IPS DF 19.7 (cell line): ENCODE results near the gene UCP1.
"Not testable (repeated sequence)": the region's sequence is repeated elsewhere in the genome, so short reads cannot be mapped to it uniquely, and the experiment has no call there.

Source experiments
- DNase-seq: peaks from one replicate; pipeline ENCODE4 v3.0.0-alpha.2; 2013; ENCODE audit warnings: low read depth, low spot score

The UCP1 gene

GRCh38 chr4:140533951-140534480 is 34.7 kb downstream of the UCP1 start:
- DNase-seq: no peak

- no peak for DNase-seq
Observed at GRCh38 chr4:140529434-140529833, 39.3 kb downstream of the UCP1 start.

GRCh38 chr4:140523857-140524742 is 44.7 kb downstream of the UCP1 start, which contains the start of gene ELMOD2:
Gene ELMOD2 (plus strand): TSS chr4:140524168. CDS start chr4:140525429, 1,261 bp downstream.
- peak; percentile 72 for DNase-seq

- DNase-seq: no peak
Observed at GRCh38 chr4:140523370-140523856, 45.3 kb downstream of the UCP1 start.

- no peak for DNase-seq
Observed at GRCh38 chr4:140515423-140515822, 53.3 kb downstream of the UCP1 start.

GRCh38 chr4:140513765-140514164 is 55.0 kb downstream of the UCP1 start:
- not testable (repeated sequence) for DNase-seq
